ENCODE data around the gene ZBTB40.

The ZBTB40 gene

GRCh38 chr1:22570140-22570909 lies 118.7 kb downstream of the ZBTB40 start:
- in situ Hi-C loops (cut with MboI; ENCODE audit: low pct_unique_long_range_greater_than_20kb, low sequenced_read_pairs, unreplicated experiment), result no loop called here
- DNase-seq (ENCODE audit: low spot score), result no peak
- TF ChIP-seq CTCF (IDR thresholded peaks at IDR 0.05; ENCODE audit: extremely low read depth, insufficient read depth, missing control alignments), result no peak

- in situ Hi-C loops (cut with MboI; ENCODE audit: low pct_unique_long_range_greater_than_20kb, low sequenced_read_pairs, unreplicated experiment), result no loop called here
- DNase-seq (ENCODE audit: low spot score), result no peak
- no peak for TF ChIP-seq CTCF (IDR thresholded peaks at IDR 0.05; ENCODE audit: extremely low read depth, insufficient read depth, missing control alignments)
Observed at GRCh38 chr1:22572818-22573217, 121.2 kb downstream of the ZBTB40 start.

- in situ Hi-C loops (cut with MboI; ENCODE audit: low pct_unique_long_range_greater_than_20kb, low sequenced_read_pairs, unreplicated experiment), result no loop called here
- no peak for TF ChIP-seq CTCF (IDR thresholded peaks at IDR 0.05; ENCODE audit: extremely low read depth, insufficient read depth, missing control alignments)
- DNase-seq (ENCODE audit: low spot score), result no peak
Observed at GRCh38 chr1:22573237-22573636, 121.6 kb downstream of the ZBTB40 start.

GRCh38 chr1:22575532-22576149 lies 124.0 kb downstream of the ZBTB40 start:
- in situ Hi-C loops (cut with MboI; ENCODE audit: low pct_unique_long_range_greater_than_20kb, low sequenced_read_pairs, unreplicated experiment), result no loop called here
- DNase-seq (ENCODE audit: low spot score), result no peak
- TF ChIP-seq CTCF (IDR thresholded peaks at IDR 0.05; ENCODE audit: extremely low read depth, insufficient read depth, missing control alignments), result no peak

GRCh38 chr1:22576150-22576544 lies 124.5 kb downstream of the ZBTB40 start:
- no peak for TF ChIP-seq CTCF (IDR thresholded peaks at IDR 0.05; ENCODE audit: extremely low read depth, insufficient read depth, missing control alignments)
- in situ Hi-C loops (cut with MboI; ENCODE audit: low pct_unique_long_range_greater_than_20kb, low sequenced_read_pairs, unreplicated experiment), result no loop called here
- DNase-seq (ENCODE audit: low spot score), result no peak

- TF ChIP-seq CTCF (IDR thresholded peaks at IDR 0.05; ENCODE audit: extremely low read depth, insufficient read depth, missing control alignments), result no peak
- in situ Hi-C loops (cut with MboI; ENCODE audit: low pct_unique_long_range_greater_than_20kb, low sequenced_read_pairs, unreplicated experiment), result no loop called here
- no peak for DNase-seq (ENCODE audit: low spot score)
Observed at GRCh38 chr1:22576617-22577016, 125.0 kb downstream of the ZBTB40 start.

Data from GM13977 (cell line).